Inflammatory macrophage (primary cell): ENCODE measurements around the gene DNAJC6.
"Not testable (repeated sequence)": the region's sequence is repeated elsewhere in the genome, so short reads cannot be mapped to it uniquely, and the experiment has no call there.

ENCODE experiments used
- DNase-seq, 2 donors: peaks; one replicate each; pipeline ENCODE4 v3.0.0-alpha.2; 2020 to 2022
- total RNA-seq, 18 experiments: gene quantifications; one replicate each; lab custom pipeline; 2026; ENCODE audit warnings: mixed read lengths in 6 of 18, inconsistent platforms in 2 of 18; lab: John Stamatoyannopoulos, UW

DNAJC6 gene
- 7.8 to 34.4 (median 15.2) reads per million in 18 experiments for total RNA-seq

DNA sequence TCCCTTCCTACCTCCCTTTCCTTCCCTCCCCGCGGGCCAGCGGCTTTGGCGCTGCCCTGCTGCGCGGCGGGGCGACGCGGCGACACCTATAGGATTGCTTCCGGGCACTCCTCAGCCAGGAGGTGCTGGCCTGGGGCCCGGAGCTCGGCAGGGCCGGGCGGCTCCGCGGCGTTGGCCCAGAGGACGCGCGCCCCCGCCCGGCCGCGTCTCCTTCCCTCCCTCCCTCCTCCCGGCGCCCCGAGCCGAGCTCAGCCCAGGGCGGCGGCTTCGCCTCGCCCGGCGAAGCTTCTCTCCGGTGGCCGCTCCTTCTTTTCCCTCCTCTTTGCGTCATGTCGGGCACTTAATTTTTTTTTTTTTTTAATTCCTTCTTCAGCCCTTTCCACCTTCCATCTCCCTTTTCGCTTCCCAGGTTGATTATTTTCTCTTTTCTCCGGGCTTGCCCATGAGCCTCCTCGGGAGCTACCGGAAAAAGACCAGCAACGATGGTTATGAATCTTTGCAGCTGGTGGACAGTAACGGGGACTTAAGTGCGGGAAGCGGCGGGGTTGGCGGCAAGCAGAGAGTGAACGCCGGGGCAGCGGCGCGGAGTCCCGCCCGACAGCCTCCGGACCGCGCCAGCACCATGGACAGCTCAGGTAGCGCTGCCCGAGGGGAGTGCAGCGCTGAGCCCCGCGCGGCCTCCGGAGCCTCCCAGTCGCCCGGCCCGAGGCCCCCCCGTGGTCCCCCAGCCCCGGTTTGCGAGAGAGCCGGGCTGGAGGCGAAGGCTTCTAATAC is at the start of gene DNAJC6:
Gene DNAJC6, plus strand, starts transcription at position 240 of the 774 bp plus-strand sequence. Its CDS starts 203 bp downstream, at position 443.
- DNase-seq: peak; percentile 41 to 67

DNA sequence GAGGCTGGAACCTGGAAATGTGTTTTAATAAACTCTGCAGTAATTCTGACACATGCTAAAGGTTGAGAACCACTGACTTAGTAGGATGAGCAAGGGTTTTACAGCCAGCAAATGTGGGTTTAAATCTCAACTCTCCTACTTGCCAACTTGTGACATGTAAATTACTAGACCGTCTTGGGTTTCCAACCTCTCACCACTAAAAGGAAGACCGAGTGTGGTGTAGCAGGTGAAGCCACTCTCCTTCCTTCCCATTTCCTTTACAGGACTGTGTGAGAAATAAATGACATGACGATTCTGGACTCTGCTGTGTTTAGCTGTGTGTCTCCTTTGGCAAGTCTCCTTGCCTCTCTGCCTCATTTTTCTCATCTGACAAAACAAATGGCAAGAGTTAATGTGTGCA is 49.5 kb upstream of the DNAJC6 start:
- DNase-seq: no peak

DNA sequence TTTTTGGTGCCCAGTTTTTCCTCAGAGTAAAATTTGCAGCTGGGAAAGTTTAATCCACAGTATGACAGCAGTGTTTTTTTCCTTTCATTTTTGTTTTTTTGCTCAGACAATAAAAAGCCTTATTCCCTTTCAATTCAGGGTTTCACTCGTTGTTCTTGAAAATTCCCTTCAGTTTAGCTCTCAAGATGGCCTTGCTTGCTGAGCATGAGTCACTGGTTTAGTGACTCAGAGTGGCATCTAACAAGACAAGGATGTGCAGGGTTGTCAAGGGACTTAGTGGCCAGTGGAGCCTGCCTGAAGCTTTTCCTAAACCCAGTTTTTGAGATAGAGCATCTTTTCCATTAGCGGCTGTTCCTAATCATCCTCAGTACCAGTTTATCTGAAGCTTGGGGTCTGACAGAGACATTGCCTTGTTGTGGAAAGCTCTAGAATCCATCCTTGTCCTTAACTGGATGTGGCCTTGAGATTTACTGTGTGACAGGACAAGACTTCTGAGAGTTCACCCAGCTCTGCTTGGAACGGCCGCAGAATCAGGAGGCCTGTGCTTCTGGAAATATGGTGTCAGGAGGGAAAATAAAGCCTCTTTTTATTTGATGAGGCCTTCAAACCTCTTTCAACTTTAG is 48.4 kb upstream of the DNAJC6 start:
- peak; percentile 40 to 70 for DNase-seq

DNA sequence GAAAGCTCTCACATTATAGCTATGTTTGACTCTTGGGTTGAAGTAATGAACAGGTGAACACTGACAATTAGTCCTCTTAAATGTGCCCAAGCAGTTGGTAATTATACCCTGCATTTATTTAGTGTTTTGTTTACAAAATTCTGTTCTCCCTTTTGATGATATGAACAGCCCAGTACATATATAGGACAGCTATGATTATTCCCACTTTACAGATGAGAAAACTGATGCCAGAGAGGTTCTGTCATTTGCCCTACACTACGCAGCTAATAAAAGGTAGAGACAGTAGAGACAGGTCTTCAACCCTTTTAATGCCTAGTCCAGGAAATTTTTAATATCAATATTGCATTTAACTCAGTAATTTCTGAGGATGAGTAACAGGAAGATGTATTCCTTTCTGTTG is 46.1 kb upstream of the DNAJC6 start:
- DNase-seq: no peak

DNA sequence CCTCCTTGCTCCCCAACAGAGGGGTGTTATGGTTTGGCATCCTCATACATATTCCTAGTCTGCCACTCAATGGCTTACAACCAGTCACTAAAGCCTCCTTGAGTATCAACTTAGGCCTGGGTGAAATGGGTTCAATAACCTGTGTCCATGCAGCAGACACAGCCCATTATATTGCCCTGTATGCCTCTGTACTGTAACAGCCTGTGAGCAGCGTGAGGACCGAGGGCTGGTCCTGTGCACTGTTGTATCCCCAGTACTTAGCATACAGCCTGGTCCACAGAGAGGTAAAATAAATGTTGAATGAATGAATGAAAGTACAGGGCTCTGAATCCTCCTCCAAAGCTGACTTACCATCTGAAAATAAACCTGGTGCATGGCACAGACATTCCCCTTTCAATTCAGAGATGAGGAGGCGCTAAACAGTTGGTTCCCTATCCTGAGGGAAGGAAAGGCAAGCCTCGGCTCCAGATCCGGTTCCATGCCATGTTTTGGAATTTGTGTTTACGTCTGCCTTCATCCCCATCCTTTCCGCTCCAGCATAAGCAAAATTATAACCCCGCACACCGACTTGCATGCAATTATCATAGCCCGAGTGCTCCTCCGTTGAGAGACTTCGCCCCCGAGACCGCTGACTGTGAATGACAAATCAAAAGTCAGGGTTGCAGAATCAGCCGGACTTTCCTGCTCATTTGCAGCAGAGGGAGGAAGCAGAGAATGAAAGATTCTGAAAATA is 45.0 kb upstream of the DNAJC6 start:
- peak; percentile 40 to 55 for DNase-seq

DNA sequence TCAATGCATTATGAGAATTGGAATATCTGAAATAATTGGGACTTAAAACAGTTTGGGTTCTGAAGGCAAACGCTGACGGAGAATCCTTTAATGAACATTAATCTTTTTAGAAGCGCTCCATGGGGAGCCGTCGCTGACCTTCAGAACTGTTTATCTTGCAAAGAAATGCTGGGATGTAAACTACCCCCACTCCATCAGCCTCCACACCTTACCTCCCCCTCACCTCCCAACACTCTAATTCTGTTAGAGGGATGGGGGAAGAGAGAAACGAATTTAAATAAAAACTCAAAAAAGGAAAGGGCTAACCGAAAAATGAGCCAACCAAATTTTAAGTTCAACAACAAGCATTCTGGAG is 44.1 kb upstream of the DNAJC6 start:
- DNase-seq: no peak

DNA sequence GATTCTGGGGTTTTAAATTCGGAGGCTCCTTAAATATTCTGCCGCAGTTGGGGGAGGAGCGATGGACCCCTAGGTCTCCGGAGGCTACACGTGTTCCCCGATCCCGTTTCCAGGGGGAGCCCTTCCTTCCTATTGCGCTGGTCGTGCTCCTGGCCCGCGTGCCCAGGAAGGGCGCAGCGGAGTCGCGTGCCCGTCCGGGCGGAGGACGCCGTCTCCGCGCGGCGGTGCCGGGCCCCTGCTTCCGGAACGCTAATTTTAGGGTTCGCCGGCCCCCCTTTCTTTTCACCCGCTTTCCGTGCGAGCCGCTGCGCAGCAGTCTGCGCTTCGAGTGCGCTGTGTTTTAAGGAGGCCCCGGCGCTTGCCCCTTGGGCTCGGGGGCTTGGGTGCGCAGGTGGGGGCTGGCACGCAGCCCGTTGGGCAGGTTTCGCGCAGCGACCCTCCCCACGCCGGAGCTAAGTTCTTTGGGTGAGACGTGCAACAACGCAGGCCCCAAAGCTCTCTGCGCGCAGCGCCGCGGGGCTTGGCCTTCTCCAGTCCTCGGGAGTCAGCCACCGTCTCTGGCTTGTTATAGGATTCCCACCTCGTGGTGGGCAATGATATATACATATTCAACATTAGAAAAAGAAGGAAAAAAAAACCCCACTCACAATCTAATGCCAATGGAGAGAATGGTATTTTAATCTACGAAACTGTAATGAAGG is 43.5 kb upstream of the DNAJC6 start:
- DNase-seq: no peak

DNA sequence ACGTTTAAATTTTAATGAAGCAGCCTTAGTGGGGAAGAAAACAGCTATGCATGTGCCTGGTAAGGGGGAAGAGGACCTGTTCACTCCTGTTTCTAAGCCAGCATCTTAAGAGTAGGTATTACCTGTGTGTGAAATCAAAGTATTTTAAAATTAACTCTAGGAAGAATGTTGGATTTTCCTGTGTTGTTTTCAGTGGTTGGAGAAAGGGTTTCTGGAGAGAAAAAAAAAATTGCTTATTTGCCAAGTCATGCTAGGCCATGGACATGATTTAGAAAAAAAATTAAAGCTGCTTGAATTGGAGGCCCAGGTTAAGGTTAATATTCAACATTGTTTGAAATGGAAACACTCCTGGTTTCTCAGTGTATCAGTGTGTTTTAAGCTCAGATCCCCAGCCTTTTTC is 42.9 kb upstream of the DNAJC6 start:
- no peak for DNase-seq

DNA sequence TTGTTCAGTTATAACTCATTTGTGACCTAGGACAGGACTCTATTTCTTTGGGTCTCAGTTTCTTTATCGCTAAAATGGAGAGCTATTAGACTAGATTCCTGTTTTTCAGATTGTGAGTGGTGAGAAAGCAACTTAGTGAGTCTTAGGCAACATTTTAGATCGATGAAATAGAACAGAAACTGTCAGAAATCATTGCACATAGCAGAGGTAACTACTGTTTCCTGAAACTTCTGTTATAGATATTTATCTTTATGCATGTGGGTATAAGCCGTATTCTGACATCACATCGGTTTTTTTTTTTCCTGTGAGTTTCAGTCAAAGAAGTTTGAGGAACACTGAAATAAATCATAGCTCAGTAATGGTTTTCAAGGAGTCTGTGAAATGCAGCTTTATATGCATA is 42.1 kb upstream of the DNAJC6 start:
- no peak for DNase-seq

DNA sequence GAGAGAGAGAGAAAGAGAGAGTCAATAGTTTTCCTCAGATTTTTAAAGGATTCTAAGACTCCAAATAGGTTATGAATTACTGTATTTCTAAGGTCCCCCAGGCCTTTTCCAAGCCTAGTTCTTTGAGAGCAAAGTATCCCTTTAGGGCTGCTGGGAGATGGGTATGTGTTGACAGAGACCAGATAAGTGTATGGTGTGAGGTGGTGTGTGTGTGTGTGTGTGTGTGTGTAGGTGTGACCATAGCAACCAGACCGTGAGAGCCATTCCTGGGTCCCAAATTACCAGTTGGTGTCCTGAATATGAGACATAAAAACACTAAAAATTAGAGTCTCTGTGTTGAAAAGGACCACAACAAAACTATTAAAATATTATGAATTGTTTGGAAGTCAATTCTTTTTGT is 41.7 kb upstream of the DNAJC6 start:
- no peak for DNase-seq

DNA sequence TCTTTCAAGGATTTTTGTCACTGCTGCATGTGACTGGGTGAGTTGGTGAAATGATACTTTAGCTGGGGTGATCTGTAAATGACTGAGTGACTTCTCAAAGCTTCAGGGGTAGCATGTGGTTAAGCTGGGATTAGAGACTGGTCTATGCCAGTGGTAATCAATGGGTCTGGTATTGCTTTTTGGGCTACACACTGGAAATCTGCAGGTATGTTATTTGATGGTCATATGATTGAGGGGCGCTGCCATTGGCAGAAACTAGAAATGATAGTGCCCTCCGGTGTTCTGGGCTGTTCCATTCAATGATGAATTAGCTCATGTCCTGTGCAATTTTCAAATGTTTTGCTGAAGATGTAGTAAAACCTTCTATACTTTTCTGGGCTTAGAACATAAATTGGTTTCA is 39.7 kb upstream of the DNAJC6 start:
- no peak for DNase-seq

DNA sequence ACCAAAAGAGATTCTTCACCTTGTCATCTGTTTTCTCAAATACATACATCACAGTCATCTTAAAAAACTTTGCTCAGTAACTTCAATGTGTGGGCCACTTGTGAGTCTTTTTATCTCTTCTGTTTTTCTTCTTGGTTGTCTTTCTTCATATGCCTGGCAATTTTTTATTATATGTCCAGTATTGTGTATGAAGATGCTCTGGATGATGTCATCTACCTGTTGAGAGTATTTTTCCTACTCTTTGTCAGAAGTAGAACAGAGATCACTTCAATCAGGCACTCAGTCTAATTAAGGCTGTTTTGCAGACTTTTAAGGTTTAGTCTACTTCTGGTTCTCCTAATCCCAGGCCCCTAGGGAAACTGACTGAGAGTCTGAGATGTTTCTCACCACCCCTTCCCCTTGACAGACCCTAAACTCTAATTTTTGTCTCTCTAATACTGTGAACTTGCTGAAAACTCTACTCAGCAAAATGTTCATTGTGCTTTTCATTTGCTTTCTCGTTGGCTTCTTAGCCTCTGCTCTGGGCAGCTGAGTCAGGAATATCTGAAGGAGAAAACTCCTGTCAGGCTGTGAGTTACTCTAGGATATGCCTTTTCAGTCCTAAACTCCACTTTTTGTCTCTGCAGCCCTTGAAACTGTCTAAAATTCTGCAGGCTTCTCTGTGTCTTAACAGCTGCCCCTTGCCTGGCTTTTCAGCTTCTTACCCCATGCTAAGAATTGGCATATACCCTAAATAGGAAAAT is 33.0 kb upstream of the DNAJC6 start:
- no peak for DNase-seq

DNA sequence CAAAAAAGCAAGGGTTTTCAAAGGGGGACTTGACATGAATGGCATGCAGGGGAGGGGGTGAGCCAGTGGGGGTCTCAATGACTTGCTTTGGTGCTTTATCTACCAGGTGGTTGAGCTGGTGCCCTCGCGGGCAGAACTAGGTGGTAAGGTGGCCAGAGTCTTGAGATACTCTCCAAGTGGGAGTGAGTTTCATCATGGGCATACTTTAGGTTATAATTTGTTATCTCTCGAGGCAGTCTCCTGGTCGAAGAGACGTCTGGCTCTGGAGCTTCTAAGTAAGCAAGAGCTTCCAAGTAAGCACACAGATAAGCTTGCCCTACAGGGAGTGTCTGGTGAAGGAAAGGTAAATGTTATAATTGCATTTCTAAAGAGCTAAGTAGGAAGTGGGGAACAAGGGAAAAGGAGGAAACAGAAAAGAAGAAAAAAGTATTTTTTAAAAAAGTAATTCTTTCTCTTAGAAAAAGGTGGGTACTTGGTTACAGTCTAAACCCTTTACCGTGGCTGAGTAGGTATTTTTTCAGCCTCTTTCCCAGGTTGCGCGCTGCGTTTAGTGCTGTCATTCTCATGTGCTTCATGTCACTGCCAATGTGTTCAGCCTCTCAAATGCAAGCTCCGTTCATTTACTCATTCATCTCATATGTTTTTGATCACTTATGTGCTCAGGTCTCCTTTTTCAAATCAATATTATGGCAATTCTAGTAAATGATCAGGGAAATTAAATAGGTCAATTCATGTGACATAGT is 31.6 kb upstream of the DNAJC6 start:
- DNase-seq: no peak

DNA sequence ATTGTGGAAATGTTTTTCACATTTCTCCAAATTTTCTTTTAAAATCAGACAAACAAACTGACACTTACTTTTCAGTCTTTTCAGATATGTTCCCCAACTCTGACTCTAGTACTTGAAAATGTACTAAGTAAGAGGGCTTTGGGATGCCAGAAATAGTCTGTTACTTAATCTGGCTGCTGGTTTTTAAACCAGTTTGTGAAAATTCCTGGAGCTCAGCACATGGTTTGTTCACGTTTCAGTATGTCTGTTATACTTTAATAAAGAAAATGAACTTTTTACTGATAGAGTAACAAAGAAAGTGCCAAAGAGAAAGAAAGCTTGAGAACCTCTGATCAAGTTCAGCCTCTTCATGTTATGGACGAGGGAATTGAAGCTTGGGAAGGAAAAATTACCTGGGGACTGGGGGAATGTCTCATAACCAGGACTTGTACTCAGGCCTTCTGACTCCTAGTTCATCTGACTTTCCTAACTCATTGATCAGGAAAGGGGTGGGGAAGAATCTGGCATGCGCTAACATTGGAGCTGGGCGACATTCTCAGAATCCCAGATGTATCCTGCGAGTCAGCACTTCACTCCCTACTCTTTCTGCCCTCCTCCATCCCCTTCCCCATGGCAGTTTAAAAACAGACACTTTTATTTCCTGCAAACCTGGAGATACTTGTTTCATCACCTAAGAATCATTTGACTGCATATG is 30.8 kb upstream of the DNAJC6 start:
- no peak for DNase-seq

DNA sequence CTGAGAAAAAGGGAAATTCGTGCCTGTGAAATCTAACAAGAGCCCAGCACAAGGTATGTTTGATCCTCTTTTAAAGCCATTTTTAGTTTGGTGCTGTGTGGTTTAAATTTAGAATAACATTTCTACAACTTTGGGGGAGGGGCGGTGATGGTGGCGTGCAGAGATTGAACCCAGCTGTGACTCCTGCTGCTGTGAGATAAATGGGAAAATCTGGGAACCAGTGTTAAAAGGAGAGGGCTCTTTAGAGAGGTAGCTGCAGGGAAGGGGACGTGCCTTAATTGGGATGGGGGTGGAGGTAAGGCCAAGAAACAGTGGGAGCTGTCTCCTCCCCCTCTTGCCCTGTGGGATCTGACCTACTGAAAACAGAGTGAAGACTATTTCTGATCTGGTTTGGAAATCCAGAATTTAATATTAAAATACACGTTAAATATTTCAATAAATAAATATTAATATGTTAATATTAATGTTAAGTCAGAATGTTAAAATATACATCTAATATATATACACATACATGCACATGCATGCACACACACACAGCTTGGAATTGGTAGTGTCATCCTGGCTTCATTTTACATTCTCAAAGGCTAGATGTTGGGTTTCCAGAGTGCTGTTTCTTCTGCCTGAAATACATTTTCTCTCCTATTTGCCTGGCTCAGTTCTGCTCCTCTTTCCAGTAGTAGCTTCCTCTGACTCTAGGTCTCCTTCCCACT is 30.1 kb upstream of the DNAJC6 start:
- no peak for DNase-seq

DNA sequence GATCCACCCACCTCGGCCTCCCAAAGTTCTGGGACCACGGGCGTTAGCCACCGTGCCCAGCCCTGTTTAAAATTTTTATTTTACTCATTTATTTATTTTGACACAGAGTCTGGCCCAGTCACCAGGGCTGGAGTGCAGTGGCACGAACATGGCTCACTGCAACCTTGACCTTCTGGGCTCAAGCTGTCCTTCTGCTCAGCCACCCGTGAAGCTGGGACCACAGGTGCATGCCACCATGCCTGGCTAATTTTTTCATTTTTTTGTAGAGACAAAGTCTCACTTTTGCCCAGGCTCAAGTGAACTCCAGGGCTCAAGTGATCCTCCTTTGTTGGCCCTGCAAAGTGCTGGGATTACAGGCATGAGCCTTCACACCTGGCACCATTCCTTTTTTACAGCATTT is 27.5 kb upstream of the DNAJC6 start:
- DNase-seq: no peak

DNA sequence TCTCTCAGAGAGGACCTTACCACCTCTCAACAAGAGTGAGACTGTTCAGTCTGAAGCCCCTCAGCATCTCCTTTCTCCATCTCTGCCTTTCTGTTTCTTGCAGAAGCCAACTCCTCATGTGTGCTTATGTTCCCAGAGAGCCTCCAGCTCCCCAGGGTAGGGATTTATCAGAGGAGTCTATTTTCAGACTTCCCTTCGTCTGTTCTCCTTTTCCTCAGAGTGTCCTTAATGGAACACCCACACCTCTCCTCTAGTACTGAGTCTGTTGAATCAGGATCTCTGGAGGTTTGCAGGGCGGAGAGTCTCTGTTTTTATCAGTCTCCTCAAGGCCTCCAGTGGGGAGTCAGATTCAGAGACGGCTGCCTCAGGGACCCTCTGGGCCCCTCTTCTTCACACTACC is 25.1 kb upstream of the DNAJC6 start:
- no peak for DNase-seq

DNA sequence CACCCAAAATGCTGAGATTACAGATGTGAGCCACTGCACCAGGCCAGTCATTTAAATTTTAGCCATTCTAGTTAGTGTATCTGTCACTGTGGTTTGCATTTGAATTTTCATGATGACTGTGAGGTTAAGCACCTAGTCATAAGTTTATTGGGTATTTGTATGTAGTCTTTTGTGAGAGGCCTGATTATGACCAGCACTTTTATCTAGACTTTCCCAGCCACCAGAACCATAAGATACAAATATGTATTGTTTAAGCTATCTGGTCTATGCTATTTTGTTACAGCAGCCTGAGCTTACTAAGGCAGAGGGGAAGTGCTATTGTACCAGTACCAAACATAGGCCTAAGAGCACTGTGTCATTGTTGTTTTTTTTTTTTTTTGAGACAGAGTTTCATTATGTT is 19.9 kb upstream of the DNAJC6 start:
- DNase-seq: no peak

DNA sequence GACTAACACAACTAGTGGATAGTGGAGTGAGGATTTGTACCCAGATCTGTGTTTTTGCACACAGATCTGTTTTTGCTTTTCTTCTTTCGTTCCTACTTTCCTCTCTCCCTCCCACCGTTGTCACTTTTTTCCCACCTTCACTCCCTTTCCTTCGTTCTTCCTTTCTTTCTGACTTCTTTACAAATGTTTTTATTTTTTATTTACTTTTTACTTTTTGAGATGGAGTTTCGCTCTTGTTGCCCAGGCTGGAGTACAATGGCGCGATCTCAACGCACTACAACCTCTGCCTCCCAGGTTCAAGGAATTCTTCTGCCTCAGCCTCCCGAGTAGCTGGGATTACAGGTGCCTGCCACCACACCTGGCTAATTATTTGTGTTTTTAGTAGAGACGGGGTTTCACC is 17.5 kb upstream of the DNAJC6 start:
- not testable (repeated sequence) for DNase-seq

DNA sequence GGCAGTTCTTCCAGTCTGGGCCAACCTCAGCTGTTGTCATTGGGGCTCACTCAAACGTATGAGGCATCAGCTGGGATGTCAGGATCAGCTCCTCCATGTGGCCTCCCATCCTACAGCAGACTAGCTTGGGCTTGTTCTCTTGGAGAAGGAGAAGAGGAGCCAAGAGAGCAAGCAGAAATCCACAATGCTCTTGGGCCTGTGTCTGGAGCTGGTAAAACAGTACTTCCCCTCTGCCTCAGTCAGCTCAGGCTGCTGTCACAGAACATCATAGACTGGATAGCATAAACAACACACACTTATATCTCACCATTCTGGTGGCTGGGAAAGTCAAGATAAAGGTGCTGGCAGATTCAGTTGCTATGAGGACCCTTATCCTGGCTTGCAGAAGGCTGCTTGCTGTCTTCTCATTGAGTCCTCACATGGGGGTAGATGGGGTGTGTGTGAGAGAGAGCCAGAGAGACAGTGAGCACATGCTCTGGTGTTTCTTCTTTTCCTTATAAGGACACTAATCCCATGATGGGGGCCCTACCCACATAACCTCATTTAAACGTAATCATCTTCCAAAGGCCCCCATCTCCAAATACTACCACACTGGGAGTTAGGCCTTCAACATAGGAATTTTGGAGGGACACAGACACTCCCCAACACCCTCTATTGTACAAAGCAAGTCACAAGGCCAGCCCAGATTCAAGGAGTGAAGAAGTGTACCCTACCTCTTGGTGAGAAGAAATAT is 16.3 kb upstream of the DNAJC6 start:
- no peak for DNase-seq
